Neural crest cell (in vitro differentiated cells): ENCODE measurements around the gene ETV6. TPM values are rescaled to one million over a fixed set of nuclear protein-coding genes. Genes with fewer than 3 reads are reported as not detected.

Experiments used
- DNase-seq: peaks from one replicate; pipeline ENCODE4 v3.0.0; 2021; ENCODE audit warnings: low read depth, mixed read lengths, low spot score
- H3K27ac Mint-ChIP-seq: one replicate; pipeline ENCODE4 v1.8.0; 2021; ENCODE audit warnings: mild to moderate bottlenecking, mixed read lengths; ENCODE audit not compliant: unreplicated experiment
- H3K27me3 Mint-ChIP-seq: 2 replicates; pipeline ENCODE4 v1.8.0; 2021; ENCODE audit warnings: low read depth, mild to moderate bottlenecking, mixed read lengths
- H3K36me3 Mint-ChIP-seq: 2 replicates; pipeline ENCODE4 v1.8.0; 2021; ENCODE audit warnings: low read depth, mild to moderate bottlenecking, mixed read lengths
- H3K4me1 Mint-ChIP-seq: 2 replicates; pipeline ENCODE4 v1.8.0; 2021; ENCODE audit warnings: mixed read lengths
- H3K4me3 Mint-ChIP-seq: one replicate; pipeline ENCODE4 v1.8.0; 2021; ENCODE audit warnings: mild to moderate bottlenecking, mixed read lengths
- H3K9me3 Mint-ChIP-seq: 2 replicates; pipeline ENCODE4 v1.8.0; 2021; ENCODE audit warnings: mixed read lengths
- CTCF ChIP-seq: fragments of 200-600 bp; sonication (generic); conservative IDR thresholded peaks from 2 replicates; pipeline ENCODE4 v1.5.0; 2021; ENCODE audit warnings: antibody characterized with exemption, mild to moderate bottlenecking
- total RNA-seq: library from RNA; stranded (reverse); gene quantifications from 2 replicates; pipeline ENCODE4 v1.2.1, GENCODE V29; 2021

ETV6 gene
- total RNA-seq, 1 donor from 2014 or later: 18.7 TPM

- no peak for TF ChIP-seq CTCF
- Mint-ChIP-seq H3K9me3 (peaks cover 2% of the 10 kb centered on the region), H3K36me3 (peaks cover 5% of the 10 kb centered on the region), H3K27ac (no peak overlapping the region), H3K4me1 (no peaks in the 10 kb centered on the region), H3K27me3 (no peaks in the 10 kb centered on the region), H3K4me3 (no peak overlapping the region)
- no peak for DNase-seq
Observed at GRCh38 chr12:11901701-11902524, 252.4 kb downstream of the ETV6 start.

GRCh38 chr12:11902525-11902875, 253.0 kb downstream of the ETV6 start:
- no peak for TF ChIP-seq CTCF
- Mint-ChIP-seq H3K27me3 (no peaks in the 10 kb centered on the region), H3K36me3 (peaks cover 5% of the 10 kb centered on the region), H3K4me3 (no peak overlapping the region), H3K27ac (no peak overlapping the region), H3K9me3 (peaks cover 2% of the 10 kb centered on the region), H3K4me1 (no peaks in the 10 kb centered on the region)
- no peak for DNase-seq

- Mint-ChIP-seq H3K9me3 (peaks cover 6% of the 10 kb centered on the region), H3K4me1 (no peaks in the 10 kb centered on the region), H3K27me3 (no peaks in the 10 kb centered on the region), H3K36me3 (peaks cover 11% of the 10 kb centered on the region), H3K4me3 (no peak overlapping the region), H3K27ac (no peak overlapping the region)
- no peak for TF ChIP-seq CTCF
- DNase-seq: no peak
Observed at GRCh38 chr12:11904124-11904523, 254.7 kb downstream of the ETV6 start.

GRCh38 chr12:11905534-11905933, 256.1 kb downstream of the ETV6 start:
- Mint-ChIP-seq H3K9me3 (peaks cover 8% of the 10 kb centered on the region), H3K36me3 (peaks cover 11% of the 10 kb centered on the region), H3K27ac (no peak overlapping the region), H3K4me1 (no peaks in the 10 kb centered on the region), H3K4me3 (no peak overlapping the region), H3K27me3 (no peaks in the 10 kb centered on the region)
- DNase-seq: no peak
- TF ChIP-seq CTCF: no peak

- Mint-ChIP-seq H3K36me3 (peaks cover 11% of the 10 kb centered on the region), H3K27me3 (no peaks in the 10 kb centered on the region), H3K27ac (no peak overlapping the region), H3K9me3 (peaks cover 8% of the 10 kb centered on the region), H3K4me3 (no peak overlapping the region), H3K4me1 (no peaks in the 10 kb centered on the region)
- no peak for DNase-seq
- no peak for TF ChIP-seq CTCF
Observed at GRCh38 chr12:11906286-11906935, 256.9 kb downstream of the ETV6 start.
